Activated T-cell treated with anti-CD3 and anti-CD28 coated beads for 4 hours (primary cell): ENCODE results near the gene HOXA7.

Source experiments
- DNase-seq: peaks from one replicate; pipeline ENCODE4 v3.0.0-alpha.2; 2020

The HOXA7 gene

DNA sequence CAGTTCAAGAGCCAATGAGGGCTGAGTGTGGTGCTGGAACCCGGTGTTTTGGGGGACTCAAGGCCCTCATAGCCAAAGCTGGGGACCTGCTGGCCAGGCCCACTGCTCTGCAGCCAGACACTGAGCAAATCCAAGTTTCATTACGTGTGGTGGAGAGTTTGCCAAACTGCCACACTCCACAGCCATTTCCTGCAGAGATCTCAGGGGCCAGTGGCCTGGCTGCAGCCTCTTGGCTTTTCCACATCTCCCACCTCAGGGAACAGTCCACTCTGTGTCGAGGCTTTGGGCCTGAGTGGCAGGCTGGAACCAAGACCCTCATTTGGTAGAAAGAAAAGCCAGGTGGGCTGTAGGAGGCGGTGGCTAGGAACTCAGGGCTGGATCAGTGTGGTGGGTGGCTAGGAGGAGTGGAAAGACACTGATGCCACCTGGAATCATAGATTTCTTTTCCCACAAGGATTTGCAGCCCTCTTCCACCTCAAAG lies 25.4 kb upstream of the HOXA7 start:
- DNase-seq = no peak

DNA sequence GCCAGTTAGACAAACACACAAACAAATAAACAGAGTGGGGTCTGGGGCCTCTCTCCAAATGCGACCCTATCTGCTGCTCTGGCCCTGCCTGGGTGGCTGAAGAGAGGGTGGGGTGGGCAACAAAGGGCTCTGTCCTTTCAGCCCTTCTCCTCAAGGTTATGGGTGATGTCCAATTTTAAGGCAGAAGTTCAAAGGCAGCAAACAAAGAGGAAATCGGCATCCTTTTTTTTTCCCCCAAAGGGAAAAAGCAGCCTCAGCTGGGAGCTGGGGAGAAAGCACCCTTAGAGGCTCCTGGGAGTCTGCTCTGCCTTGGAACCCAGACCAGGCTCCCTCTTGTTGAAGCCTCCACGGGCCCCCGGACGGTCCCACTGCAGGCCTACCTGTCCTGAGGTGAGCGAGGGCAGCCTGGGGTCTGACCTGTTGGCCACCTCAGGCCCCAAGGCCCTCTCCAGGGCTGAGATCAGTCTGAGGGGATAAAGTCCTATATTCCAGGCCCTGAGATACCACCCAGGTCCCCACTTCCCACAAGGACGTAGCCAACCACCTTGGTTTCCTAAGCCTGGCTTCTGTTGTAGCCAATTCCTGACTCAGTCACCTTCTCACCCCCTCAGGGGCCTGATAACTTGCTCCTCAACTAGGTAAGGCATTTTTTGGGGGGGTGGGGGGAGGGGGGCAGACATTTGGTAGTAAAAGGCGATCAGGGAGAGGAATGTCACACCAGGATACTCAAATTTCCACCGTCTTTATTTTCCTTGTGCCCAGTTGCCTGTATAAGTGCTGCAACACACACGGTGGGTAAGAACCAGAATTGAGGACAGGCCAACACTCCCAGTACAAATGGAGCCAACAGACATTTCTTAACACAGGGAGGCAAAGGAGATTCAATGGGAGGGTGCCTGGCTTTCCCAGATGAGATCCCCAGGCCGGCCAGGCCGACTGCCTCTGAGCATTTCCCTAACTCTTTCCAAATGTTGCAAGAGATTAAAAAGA lies 24.3 kb upstream of the HOXA7 start:
- no peak for DNase-seq

DNA sequence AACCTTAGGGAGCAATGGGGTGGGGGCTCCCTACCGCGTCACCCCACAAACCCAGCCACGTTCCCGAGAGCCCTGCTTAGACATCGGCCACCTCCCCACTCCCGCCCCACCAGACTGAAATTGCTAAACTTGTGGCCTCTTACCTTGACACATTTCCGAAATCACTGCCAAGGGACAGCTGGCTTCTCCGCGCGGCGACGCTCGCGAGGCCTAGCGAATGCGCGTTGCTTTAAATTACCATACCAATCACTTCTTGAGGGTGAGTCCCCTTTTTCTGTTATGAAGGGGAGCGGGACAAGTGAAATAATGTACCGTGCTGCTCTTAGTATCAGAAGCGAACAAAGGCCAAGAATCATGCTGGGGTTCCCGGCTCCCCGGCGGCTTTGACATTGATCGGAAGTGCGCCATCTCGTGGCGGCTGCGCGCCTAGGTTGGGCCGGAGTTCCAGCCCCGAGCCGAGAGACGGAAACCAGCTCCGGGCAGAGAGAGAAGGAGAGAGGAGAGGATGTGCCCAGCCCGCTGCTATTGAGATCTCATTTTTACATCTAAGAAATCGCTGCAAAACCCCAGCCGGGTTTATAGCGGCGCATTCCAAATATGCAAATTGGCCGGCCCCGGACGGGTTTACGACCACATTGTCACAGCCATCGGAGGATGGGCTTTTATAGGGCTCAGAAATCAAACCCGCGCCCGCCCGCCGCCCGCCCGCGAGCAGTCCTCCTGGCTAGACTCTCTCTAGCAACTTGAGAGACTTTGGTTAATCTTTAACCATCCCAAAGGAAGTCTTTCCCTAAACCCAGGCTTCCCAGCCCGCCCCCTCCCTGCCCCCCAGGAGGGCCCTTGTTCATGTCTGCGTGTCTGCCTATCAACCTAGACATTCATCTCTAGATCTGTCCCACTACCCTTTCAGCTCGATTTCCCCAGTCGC lies 23.3 kb upstream of the HOXA7 start:
- peak; percentile 52 for DNase-seq

DNA sequence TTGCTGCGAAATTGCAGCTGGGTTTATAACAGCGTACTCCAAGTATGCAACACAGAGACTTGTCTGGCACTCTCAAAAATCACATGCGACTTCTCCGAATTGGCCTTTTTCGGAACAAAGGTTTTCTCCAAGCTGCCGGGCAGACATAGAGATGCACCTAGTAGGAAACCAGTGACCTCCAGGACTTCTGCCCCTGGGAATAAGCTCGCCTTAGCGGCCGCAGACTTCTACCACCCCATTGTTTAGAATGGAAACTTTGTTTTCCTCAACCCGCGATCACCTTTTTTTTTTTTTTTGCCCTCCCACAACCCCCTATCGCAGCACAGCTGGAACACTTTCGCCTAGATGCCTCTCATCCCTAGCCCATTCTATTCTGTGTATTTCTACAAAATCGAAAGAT lies 22.6 kb upstream of the HOXA7 start:
- DNase-seq = no peak

DNA sequence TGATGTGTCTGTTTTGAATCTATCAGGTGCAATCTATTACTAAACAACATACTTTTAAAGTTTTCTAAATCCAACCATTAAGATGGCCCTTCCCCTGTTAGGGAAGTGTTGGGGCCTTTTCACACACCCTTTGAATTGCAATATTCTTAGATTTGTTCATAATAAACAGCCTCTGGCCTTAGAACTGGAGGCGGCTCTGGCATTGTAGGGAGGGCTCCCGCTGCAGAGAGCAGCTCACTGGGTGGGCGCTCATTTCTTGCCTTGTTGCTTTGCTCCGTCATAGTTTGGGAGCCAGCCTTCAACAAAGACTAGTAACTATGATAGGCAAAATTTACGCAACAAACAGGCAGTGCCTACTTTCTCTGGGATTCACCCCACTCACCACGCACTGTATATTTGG lies 21.9 kb upstream of the HOXA7 start:
- no peak for DNase-seq

DNA sequence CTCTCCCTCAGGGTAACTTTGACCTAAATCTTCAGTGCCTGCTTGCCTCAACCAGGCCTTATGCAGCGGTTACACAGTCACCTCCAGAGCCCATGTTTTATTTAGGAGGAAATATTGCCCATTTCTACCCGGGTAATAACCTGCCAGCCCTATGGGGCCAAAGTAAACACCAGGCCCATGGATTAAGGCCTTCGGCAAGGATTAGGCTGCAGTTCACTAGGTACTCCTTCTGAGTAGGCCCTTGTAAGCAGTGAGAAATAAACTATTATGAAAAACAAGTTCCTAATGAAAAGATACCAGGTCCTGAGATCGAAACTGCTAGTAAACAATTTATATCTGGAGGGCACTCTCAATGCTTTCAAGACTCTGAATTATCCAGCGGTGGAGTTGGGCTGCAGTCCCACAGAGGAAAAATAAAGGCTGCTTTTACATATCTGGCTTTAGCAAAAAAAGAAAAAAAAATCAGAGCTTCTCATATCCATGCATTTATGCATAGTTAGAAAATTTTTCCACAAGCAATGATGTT lies 21.4 kb upstream of the HOXA7 start:
- DNase-seq = no peak

DNA sequence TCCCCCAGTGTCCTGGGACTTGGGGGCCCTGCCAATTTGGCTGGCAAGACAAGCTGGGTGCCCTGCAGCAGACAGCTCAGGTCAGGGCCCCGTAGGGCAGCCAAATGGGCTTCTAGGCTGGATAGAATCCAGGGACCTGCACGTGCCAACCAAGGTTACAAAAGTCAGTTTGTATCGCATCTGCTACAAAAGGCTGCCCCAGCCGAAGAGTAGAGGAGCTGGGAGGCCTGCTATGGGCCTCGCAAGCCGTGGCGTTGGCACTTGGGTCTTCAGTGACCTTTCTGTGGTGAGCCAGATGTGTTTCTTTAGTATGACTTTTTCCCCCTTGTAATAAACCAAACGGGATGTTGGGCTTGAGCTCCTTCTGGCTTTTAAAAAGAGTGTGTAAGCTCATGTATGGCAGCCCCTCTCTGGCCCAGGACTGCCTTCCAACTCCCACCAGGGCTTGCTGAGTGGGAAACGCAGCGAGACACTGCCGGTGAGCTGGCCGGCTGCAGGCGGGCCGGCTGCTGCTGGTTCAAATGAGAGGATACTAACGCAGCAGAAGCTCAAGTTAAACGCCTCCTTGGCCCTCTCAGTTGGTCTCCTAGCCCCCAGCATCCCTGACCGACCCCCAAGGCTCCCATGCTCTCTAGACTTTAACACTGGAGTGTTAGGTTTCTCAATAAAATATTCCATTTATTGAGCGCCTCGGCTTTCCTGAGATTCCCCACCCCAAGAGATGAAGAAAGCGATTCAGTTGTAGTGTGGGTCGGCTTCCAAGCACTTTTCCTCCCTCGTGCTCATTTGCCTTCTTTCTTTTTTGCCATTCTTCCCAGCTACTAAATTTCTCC lies 20.7 kb upstream of the HOXA7 start:
- no peak for DNase-seq

DNA sequence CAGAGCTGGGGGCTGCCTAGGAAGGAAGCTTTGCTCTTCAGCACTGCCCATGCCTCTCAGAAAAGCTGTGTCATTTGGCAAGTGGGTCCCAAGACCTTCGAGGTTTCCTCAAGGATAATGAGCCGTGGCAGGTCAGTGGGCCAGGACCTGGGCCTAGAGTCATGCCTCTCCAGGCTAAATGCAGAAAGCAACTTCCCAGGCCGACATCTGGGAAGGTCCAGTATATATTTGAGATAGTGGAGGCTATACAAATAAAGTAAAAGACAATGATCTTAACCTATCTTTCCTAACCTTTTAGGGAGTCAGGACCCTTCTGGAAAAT lies 20.0 kb upstream of the HOXA7 start:
- DNase-seq = no peak

DNA sequence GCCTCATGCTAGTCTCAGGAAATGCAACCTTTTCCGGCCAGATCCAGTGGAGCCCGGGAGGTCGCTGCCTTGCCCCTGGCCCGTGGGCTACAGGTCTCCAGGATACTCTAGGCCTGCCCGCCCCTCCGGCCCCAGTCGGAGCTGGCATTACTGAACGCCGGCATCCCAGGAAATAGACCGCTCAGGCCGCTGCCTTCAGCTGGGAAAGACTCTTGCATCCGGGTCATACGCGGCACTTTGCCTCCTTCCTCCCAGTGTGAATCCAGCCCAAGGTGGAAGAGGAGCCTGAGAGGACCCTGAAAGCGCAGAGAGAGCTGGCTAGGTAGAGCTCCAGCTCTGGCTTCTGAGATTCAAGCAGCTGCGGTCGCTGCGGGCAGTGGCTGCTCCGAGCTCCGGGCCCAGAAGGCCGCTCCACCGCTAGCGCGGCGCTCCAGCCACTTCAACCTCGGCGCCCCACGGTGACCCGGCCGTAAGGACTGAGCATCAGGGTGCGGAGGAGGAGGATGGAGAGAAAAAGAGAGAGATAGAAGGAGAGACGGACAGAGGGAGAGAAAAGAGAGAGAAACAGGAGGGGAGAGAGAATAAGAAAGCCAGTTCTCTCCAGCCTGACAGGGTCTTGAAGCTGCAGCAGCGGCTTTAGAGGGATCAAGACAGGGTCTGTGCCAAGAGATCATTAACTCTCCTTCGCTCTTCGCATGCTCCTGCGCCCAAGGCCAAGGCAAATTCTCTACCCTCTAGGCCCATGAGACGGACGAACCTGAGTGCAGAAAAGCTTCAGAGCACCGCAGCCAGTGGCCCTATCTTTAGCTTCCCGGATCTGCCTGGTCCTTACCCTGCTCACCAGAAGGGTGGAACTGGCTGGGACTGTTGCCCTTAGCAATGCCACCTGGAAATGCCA lies 19.4 kb upstream of the HOXA7 start:
- DNase-seq = no peak

DNA sequence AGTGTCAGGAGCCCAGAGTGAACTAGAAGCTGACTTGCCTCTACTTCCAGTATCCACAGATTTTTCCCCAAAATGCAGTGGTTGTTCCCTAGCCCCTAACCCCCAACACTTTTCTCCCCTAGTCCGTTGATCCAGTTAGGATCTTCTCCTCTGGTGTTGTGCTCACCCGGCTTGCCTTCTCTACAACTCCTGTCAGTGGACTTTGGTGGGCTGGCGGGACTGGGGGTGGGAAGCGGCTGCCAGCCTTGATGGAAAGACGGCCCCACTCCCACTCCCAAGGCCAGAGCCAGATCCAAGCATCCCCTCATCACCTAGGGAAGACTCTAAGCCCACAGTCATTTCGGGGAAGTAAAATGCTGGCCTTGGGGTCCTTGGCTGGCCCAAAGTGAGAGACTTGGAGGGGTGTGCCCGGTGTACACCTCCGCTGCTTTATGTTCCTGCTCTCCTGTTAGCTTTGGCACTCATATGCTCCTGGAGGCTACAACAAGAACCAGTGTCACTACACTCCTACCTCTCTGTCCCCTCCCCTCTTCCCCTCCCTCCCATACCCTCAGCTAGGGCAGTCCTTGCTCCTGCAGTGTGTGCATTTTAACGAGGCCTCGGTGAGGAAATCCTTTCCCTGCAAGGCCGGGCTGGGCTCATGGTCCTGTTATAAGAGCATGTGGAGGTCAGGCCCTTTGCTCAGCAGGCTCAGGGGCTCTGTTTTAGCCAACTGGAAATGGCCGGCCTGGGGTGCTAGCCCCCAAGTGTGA lies 18.6 kb upstream of the HOXA7 start:
- DNase-seq = no peak

DNA sequence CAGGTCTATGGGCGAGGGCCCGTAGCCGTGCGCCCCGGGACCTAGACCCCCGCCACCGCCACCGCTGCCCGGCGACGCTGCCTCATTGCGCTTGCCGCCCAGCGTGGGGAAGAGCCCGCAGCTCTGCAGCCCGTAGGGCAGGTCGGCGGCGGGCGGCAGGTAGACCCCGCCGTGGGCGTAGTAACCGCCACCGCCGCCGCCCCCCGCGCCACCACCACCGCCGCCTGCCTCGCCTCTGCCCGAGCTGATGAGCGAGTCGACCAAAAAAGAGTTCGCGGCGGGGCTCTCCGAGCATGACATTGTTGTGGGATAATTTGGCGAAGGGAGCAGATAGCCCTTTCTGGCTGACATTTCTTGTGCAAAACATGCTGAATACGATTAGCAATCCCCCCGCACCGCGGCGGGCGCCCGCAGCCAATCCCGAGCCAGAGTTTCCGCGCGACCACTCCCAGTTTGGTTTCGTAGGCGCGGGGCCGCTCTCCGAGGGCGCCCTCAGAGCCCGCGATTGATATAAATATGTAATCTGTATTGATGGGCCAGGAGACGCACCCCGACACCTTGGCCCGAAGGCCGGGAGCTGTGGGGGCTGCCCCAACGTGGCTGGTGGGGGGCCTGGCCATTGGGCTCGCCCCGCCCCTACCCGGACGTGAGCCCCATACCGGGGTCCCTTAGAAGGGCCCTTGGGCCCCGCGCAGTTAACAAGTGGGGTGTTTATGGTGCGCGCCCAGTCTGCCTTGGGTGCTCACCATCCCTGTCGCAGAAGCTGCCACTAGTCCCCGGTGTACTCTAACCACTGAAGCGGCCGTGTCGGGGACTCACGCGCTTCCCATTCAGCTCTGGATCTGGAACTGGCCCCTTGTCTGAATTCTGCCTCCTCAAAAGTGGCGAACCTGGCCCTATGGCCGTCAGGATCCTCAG lies 17.7 kb upstream of the HOXA7 start, which contains the start of gene HOXA10:
Gene HOXA10 (minus strand): TSS at position 365 of the 918 bp plus-strand sequence. CDS start 14 bp downstream, at position 351.
- no peak for DNase-seq

DNA sequence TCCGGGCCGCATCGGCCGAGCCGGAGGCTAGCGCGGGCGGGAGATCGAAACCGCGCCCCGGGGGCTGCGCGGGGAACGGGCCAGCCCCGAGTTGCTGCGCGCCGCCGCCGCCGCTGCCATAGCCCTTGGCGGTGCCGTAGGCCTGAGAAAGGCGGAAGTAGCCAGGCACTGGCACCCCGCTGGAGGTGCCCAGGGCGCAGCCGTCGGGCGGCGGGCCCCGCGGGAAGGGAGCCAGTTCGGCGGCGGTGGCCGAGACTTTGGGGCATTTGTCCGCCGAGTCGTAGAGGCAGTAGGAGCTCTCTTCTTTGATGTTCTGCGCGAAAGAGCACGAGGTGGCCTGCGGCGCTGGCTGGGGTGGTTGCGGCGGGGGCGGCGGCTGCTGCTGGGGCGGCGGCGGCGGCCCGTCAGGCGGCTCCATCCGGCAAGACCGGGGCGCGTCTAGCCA lies 17.1 kb upstream of the HOXA7 start:
- DNase-seq = no peak

DNA sequence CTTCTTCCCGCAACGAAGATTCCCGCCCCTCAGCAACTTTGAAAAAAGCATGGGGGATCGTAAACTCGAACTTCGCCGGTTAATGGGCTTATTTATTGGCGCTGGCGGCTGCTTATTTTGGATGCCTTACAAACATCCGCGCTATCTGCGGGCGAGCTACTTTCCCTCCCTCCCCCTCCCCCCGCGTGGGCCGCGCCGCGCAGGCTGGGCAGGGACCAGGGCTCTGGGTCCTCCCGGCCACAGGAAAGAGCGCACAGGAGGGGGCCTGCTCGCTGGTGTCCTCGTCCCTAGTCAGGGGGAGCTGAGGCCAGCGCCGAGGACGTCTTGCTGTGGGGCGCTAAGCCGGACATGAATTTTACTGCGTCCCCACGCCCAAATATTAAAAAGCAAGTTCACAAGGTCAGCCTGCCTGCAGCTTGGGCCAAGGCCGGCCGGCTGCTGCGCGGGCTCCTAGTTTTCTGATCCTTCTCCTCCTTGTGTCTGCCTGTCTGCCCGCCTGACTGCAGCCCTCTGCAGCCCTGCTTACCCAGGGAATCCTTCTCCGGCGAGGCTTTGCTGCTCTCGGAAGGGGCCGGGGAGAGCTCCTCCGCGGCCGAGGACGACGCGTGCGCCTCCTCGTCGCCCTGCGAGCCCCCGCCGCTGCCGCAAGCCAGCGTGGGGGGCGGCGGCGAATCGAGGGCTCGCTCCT lies 16.5 kb upstream of the HOXA7 start:
- no peak for DNase-seq

DNA sequence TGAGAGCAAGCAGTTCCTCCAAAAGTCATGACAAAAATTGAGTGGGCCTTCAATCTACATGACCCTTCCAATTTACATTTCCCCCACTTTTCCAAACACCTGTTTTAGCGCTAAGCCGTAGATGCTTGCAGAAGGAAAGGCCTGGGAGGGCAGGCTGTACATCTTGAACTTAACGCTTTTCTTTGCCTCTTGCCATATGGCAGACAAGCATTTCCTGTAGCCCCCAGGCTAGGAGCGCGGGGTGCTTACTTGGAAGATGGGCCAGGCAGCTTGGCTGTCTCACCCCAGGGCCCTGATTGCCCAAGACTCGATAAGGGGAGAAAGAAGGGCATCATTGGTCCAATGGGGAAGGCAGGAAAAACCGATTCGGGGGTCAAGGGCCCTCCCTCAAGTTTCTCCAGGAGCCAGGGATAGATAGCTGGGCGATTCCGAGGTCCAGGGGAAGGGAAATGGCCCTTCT lies 15.9 kb upstream of the HOXA7 start:
- no peak for DNase-seq

DNA sequence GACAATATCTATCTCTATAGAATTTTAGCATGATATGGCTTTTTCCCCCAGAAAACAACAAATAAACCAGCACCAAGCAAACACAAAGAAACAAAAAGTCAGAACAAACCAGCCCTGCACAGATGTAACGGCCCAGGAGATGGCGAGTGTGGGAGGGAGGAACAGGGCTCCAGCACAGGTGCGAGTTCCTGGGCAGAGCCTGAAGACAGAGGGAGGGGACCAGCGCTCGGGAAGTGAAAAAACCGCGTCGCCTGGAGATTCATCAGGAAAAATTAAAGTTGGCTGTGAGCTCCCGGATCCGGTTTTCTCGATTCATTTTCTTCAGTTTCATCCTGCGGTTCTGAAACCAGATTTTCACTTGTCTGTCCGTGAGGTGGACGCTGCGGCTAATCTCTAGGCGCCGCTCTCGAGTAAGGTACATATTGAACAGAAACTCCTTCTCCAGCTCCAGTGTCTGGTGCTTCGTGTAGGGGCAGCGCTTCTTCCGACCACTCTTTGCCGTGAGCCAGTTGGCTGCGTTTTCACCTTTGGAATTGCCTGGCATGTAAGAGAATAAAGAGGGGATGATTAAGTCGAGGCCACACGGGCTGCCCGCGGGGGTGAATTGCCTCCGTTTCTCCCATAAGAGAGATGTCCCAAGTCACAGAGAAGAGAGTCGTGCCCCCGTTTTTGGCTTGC lies 15.3 kb upstream of the HOXA7 start:
- no peak for DNase-seq

DNA sequence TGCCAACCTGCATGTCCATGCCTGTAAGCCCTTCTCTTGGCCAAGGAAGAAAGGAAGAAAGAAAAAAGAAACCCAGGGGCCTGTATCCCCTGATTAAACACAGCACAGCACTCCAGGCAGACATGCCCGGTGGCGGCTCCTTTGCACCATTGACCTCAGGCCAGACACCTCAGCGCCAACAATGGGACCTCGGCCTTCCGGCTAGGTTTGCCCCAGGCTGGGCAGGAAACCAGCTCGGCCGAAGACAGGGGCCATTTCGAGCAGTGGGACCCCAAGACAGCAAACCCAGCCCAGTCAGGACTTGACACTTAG lies 14.8 kb upstream of the HOXA7 start:
- DNase-seq = no peak

DNA sequence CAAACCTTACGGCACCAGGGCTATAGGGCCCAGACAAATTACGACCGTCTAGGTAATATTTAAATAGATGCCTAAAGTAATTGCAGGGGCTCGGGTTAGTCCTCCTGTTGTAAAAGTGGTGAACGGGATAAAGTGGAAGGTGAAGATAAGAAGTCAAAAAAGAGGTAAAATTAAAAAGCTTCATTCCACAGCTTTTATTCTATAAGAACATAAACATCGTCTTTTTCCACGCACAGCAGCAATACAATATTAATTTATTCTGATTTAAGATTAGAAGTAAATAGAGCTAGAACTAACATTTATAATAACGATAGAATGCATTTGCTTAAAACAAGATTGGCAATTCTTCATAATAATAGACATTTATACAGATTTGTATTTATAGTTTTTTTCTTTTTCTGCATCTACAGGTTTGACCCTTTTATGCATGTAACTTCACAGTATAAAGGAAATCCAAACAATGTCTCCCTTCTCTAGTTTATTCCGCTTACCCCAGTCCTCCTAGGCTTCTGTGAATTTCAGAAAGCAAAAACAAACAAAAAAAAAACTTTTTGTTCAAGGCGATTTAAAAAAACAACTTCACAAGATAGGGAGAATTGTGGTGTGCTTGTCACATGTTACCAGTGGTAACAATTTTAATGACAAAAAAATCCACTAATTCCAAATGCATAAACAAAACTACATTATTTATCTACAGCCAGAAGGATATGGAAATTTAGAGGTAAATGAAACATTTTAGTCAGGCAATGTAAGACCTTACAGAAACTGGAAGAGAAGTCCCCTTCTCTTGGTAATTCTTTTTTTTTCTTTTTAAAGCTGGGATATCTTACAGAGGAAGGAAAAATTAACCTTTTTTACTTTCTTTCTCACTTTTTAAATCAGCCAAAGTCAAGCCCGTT lies 14.2 kb upstream of the HOXA7 start:
- no peak for DNase-seq
